ENCODE measurements around the gene CHI3L1.

CHI3L1 gene

GRCh38 chr1:203129501-203130231, 56.8 kb downstream of the CHI3L1 start:
- no peak for DNase-seq
